ENCODE results near the gene BANP.

GRCh38 chr16:87933140-87933495 is 18.1 kb upstream of the BANP start:
- TF ChIP-seq EZH2 (IDR thresholded peaks at IDR 0.05; ENCODE audit: borderline replicate concordance, low read depth, low read length, severe bottlenecking), result no peak
- no peak for TF ChIP-seq JUN (IDR thresholded peaks at IDR 0.05; ENCODE audit: borderline replicate concordance, insufficient read depth, insufficient read length, low read depth)
- no peak for TF ChIP-seq CTCF (IDR thresholded peaks at IDR 0.05; ENCODE audit: extremely low read depth in 1 of 2, insufficient read depth in 1 of 2, low read depth in 1 of 2, low read length in 2 of 2)

Measured in endothelial cell of umbilical vein (primary cell).